Fibroblast of lung (primary cell): ENCODE data around the gene PTPRM. TPM values are rescaled to one million over a fixed set of nuclear protein-coding genes. Genes with fewer than 3 reads are reported as not detected.

Experiments
- DNase-seq, 2 donors: peaks; one replicate each; pipeline versions ENCODE4 v3.0.0 to v3.0.0-alpha.2; 2010; ENCODE audit warnings: low read depth in 2 of 2
- H2AFZ ChIP-seq: 2 replicates; pipeline ENCODE4 v1.5.1; 2012; ENCODE audit warnings: low read length, control low read depth, inconsistent platforms
- H3K27ac ChIP-seq: 2 replicates; pipeline ENCODE4 v1.5.1; 2011; ENCODE audit warnings: low read length, control low read depth; ENCODE audit not compliant: insufficient read depth
- H3K27me3 ChIP-seq: 2 replicates; pipeline ENCODE4 v1.5.1; 2011; ENCODE audit warnings: mild to moderate bottlenecking, low read length; ENCODE audit not compliant: control insufficient read depth, insufficient read depth
- H3K36me3 ChIP-seq: 2 replicates; pipeline ENCODE4 v1.5.1; 2011; ENCODE audit warnings: low read length; ENCODE audit not compliant: control insufficient read depth, insufficient read depth
- H3K4me1 ChIP-seq: 2 replicates; pipeline ENCODE4 v1.5.1; 2011; ENCODE audit warnings: low read length; ENCODE audit not compliant: control insufficient read depth, insufficient read depth; ENCODE audit errors: extremely low read depth
- H3K4me2 ChIP-seq: 2 replicates; pipeline ENCODE4 v1.5.1; 2011; ENCODE audit warnings: low read length, control low read depth; ENCODE audit not compliant: insufficient read depth; ENCODE audit errors: extremely low read depth
- H3K4me3 ChIP-seq, 4 experiments: fragments of 200-600 bp in 1 of 4; sonication (generic) in 1 of 4; replicated peaks in 1 of 4; 2 replicates each; pipeline ENCODE4 v1.5.1; 2011 to 2016; ENCODE audit warnings: low read length in 4 of 4, low read depth in 3 of 4, mild to moderate bottlenecking in 3 of 4, control low read depth in 2 of 4, inconsistent platforms in 1 of 4, mixed read lengths in 1 of 4; ENCODE audit not compliant: insufficient read depth in 1 of 4; ENCODE audit errors: control extremely low read depth in 1 of 4
- H3K79me2 ChIP-seq: 2 replicates; pipeline ENCODE4 v1.5.1; 2012; ENCODE audit warnings: mild to moderate bottlenecking, low read length, inconsistent platforms; ENCODE audit not compliant: control insufficient read depth, insufficient read depth
- H3K9ac ChIP-seq: 2 replicates; pipeline ENCODE4 v1.5.1; 2011; ENCODE audit warnings: mild to moderate bottlenecking, low read length, control low read depth; ENCODE audit not compliant: insufficient read depth
- H3K9me3 ChIP-seq: 2 replicates; pipeline ENCODE4 v1.5.1; 2012; ENCODE audit warnings: low read depth, low read length; ENCODE audit not compliant: control insufficient read depth, insufficient read depth
- H4K20me1 ChIP-seq: 2 replicates; pipeline ENCODE4 v1.5.1; 2011; ENCODE audit warnings: low read length; ENCODE audit not compliant: control insufficient read depth, insufficient read depth; ENCODE audit errors: extremely low read depth
- EZH2 ChIP-seq: IDR thresholded peaks from 2 replicates; pipeline ENCODE4 v1.5.1; 2012; ENCODE audit warnings: low read length, control low read depth, mild to moderate bottlenecking; ENCODE audit errors: missing control alignments
- polyA plus RNA-seq, 2 donors: library from polyadenylated mRNA; depleted of rRNA in 1 of 2; stranded (reverse) in 1 of 2; unstranded in 1 of 2; fragments of >200 nt; gene quantifications; 2 replicates each; pipeline ENCODE4 v1.2.1, GENCODE V29; 2011 to 2012; ENCODE audit warnings: missing spikeins in 1 of 2
- total RNA-seq: library from RNA; depleted of rRNA; stranded (reverse); fragments of >200 nt; gene quantifications from 2 replicates; pipeline ENCODE4 v1.2.1, GENCODE V29; 2014
- TF ChIP-seq, protein P1 (sequence below), 2 donors: IDR thresholded peaks in 1 of 2; conservative IDR thresholded peaks in 1 of 2; 1 replicate in 1 of 2; 2 replicates in 1 of 2; pipeline ENCODE4 v1.5.1; 2011 to 2012; ENCODE audit warnings: low read length in 2 of 2, control low read depth in 1 of 2, inconsistent platforms in 1 of 2, low read depth in 1 of 2, mild to moderate bottlenecking in 1 of 2

The PTPRM gene
- total and polyA plus RNA-seq, 2 donors (not counting 1 experiment from before 2014, with no cell fraction given): 86.6 to 87.0 TPM

DNA sequence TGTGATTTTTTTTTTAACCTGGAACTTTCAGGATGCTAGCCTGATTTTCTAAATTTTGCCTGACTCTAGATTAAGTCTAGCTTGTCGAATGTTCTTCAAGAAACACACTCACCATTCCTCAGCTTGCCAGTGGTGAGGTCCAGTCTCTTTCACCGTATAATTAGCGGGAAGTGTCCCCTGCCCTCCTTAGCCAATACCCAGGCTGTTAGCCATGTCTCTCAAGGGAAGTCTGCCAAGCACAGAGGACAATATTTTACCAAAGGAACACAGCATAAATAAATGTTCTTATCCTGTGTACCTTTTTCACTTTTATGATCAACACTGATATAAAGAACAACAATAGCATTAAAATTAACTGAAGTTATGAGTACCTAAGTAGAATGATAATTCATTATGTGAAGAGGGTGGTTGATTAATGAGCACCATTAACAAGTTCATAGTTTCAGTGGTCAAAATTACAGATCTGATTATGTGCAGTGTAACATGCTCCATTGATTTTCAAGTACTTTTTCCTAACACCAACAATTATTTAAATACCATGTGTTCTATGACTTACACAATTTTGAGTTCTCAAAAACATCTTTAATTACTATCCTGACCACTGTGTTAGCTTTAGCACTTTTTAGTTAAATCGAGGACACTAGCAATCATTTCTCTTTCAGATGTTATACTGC is 596.3 kb downstream of the PTPRM start:
- no peaks in the 10 kb centered on the region for H3K4me1 ChIP-seq
- no peak overlapping the region for H3K4me3 ChIP-seq
- no peak overlapping the region for H2AFZ ChIP-seq
- no peak overlapping the region for H3K9ac ChIP-seq
- no peaks in the 10 kb centered on the region for H3K36me3 ChIP-seq
- H3K9me3 ChIP-seq: no peaks in the 10 kb centered on the region
- TF ChIP-seq, protein P1, sequence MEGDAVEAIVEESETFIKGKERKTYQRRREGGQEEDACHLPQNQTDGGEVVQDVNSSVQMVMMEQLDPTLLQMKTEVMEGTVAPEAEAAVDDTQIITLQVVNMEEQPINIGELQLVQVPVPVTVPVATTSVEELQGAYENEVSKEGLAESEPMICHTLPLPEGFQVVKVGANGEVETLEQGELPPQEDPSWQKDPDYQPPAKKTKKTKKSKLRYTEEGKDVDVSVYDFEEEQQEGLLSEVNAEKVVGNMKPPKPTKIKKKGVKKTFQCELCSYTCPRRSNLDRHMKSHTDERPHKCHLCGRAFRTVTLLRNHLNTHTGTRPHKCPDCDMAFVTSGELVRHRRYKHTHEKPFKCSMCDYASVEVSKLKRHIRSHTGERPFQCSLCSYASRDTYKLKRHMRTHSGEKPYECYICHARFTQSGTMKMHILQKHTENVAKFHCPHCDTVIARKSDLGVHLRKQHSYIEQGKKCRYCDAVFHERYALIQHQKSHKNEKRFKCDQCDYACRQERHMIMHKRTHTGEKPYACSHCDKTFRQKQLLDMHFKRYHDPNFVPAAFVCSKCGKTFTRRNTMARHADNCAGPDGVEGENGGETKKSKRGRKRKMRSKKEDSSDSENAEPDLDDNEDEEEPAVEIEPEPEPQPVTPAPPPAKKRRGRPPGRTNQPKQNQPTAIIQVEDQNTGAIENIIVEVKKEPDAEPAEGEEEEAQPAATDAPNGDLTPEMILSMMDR (conservative IDR thresholded peaks at IDR 0.05 in 1 of 2, IDR thresholded peaks at IDR 0.05 in 1 of 2; ENCODE audit: low read depth in 1 of 2, low read length in 2 of 2): no peak
- TF ChIP-seq EZH2: no peak
- no peaks in the 10 kb centered on the region for H3K79me2 ChIP-seq
- H3K4me2 ChIP-seq: no peak overlapping the region
- no peak for DNase-seq
- H4K20me1 ChIP-seq: no peaks in the 10 kb centered on the region
- H3K27me3 ChIP-seq: no peaks in the 10 kb centered on the region
- H3K27ac ChIP-seq: no peak overlapping the region

DNA sequence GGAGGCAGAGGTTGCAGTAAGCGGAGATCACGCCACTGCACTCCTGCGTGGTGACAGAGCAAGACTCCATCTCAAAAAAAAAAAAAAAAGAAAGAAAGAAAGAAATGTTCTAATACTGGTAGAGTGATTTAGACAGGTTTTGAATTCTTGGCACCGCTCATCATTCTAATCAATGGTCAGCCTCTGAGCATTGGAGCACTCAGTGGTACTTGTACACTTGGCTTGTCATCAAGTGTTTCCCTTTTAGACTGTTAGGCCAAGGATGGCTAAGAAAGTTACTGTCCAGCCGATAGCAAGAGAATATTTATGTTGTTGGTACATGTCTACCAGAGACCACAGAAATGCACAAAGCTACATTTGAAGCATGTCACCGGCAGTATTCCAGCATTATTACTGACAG is 598.0 kb downstream of the PTPRM start:
- H3K9me3 ChIP-seq: no peaks in the 10 kb centered on the region
- no peaks in the 10 kb centered on the region for H3K79me2 ChIP-seq
- no peak overlapping the region for H3K9ac ChIP-seq
- TF ChIP-seq, protein P1 (conservative IDR thresholded peaks at IDR 0.05 in 1 of 2, IDR thresholded peaks at IDR 0.05 in 1 of 2; ENCODE audit: low read depth in 1 of 2, low read length in 2 of 2): no peak
- no peak for TF ChIP-seq EZH2
- H3K27me3 ChIP-seq: no peaks in the 10 kb centered on the region
- DNase-seq: no peak
- no peaks in the 10 kb centered on the region for H4K20me1 ChIP-seq
- no peak overlapping the region for H3K27ac ChIP-seq
- no peak overlapping the region for H3K4me2 ChIP-seq
- H3K4me3 ChIP-seq: no peak overlapping the region
- H3K36me3 ChIP-seq: no peaks in the 10 kb centered on the region
- H2AFZ ChIP-seq: no peak overlapping the region
- H3K4me1 ChIP-seq: no peaks in the 10 kb centered on the region

DNA sequence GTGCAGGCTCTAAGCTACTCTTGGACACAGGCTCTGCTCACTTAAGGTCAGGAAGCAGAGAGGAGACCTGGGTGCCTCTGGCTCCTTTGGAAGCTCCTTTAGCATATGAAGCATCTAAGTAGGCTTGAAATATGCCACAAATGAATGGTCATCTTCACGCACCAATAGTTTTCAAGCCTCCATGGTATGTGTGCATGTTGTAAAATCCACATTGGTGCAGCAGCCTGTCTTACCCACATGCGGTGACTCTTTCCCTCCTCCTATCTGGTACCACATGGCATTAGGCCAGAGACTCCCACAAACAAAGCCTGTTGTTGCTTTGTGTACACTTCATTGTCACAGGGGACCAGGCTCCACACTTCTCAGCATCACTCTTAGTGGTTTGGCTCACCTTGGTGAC is 599.9 kb downstream of the PTPRM start:
- Histone ChIP-seq H3K27ac (no peak overlapping the region), H3K36me3 (no peaks in the 10 kb centered on the region), H3K4me1 (no peaks in the 10 kb centered on the region), H2AFZ (no peak overlapping the region), H4K20me1 (no peaks in the 10 kb centered on the region), H3K4me2 (no peak overlapping the region), H3K9me3 (no peaks in the 10 kb centered on the region), H3K9ac (no peak overlapping the region), H3K79me2 (no peaks in the 10 kb centered on the region), H3K27me3 (no peaks in the 10 kb centered on the region), H3K4me3 (no peak overlapping the region)
- no peak for DNase-seq
- TF ChIP-seq, protein P1 (conservative IDR thresholded peaks at IDR 0.05 in 1 of 2, IDR thresholded peaks at IDR 0.05 in 1 of 2; ENCODE audit: low read depth in 1 of 2, low read length in 2 of 2): no peak
- no peak for TF ChIP-seq EZH2
